Measurements from ENCODE around the gene SNAI1.
"Not testable (repeated sequence)": the region's sequence is repeated elsewhere in the genome, so short reads cannot be mapped to it uniquely, and the experiment has no call there.

The SNAI1 gene

DNA sequence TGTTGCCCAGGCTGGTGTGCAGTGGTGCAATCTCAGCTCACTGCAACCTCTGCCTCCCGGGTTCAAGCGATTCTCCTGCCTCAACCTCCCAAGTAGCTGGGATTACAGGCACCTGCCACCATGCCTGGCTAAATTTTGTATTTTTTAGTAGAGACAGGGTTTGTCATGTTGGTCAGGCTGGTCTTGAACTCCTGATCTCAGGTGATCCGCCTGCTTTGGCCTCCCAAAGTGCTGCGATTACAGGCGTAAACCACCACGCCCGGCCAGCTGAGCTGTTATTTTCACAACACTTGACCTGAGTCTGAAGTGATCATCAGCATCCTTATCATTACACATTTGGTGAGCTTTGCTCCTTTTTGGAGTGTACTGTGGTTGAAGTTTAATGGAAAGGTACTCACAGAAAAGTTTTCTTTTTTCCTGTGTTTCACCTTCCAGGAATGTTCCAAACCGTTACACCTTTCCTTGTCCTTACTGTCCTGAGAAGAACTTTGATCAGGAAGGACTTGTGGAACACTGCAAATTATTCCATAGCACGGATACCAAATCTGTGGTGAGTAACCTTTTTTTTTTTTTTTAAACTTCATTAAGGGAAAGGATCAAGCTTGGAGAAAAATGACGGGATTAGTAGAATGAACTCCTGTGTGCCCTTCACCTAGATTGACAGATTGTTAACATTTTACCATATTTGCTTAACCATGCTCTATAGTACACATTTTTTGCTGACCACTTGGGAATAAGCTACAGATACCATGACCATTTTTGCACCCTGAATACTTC is 36.9 kb upstream of the SNAI1 start:
- TF ChIP-seq POLR2A (IDR thresholded peaks at IDR 0.05; ENCODE audit: low read depth, low read length) = no peak
- no peak for TF ChIP-seq TAF1 (IDR thresholded peaks at IDR 0.05; ENCODE audit: borderline replicate concordance, low read depth, low read length)
- no peak for TF ChIP-seq POLR2AphosphoS5 (IDR thresholded peaks at IDR 0.05; ENCODE audit: low read depth, low read length)
- DNase-seq (ENCODE audit: insufficient read length) (no peak), FAIRE-seq (no peak)

DNA sequence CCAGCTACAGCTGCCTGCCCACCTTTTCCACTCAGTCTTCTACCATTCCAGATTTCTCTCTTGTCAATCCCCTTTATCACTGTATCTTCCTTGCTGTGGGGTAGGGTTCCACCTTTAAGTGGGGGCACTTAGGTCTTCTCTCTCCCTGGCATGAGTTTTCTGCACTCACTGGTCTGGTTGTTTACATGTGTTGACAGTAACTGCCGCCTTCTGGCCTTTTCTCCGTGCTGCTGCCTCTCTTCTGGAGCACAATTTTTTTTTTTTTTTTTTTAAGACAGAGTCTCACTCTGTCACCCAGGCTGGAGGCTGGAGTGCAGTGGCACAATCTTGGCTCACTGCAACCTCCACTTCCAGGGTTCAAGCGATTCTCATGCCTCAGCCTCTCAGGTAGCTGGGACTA is 34.6 kb upstream of the SNAI1 start:
- no peak for TF ChIP-seq POLR2A (IDR thresholded peaks at IDR 0.05; ENCODE audit: low read depth, low read length)
- no peak for TF ChIP-seq POLR2AphosphoS5 (IDR thresholded peaks at IDR 0.05; ENCODE audit: low read depth, low read length)
- no peak for TF ChIP-seq TAF1 (IDR thresholded peaks at IDR 0.05; ENCODE audit: borderline replicate concordance, low read depth, low read length)
- DNase-seq (ENCODE audit: insufficient read length) (no peak), FAIRE-seq (no peak)

DNA sequence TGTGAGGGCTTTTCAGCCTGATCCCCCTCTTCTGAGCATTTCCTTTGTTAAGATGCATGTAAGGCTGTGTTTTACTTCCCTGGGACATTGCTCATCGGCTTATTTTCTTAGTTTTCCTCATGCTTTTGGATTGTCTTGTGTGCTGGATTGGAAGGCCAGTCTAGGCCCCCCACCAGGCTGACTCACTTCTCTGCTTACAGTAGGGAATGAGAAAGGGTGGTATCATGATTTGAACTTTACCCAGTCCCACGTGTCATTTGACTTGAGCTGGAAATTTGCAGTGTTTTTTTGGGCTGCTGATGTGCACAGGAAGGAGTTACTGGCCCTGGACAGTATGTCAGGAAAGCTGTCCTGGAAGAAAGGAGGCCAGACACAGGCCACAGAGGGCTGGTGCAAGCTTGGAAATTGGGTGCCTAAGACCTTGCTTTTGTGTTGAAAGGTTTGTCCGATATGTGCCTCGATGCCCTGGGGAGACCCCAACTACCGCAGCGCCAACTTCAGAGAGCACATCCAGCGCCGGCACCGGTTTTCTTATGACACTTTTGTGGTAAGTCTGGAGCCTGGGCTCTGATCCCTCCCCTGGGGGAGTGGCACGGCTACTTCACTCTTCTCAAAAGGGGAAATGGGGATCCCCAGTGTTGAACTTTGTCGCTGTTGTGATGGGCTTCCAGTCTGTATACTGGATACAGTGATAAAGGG is 33.8 kb upstream of the SNAI1 start:
- no peak for FAIRE-seq

DNA sequence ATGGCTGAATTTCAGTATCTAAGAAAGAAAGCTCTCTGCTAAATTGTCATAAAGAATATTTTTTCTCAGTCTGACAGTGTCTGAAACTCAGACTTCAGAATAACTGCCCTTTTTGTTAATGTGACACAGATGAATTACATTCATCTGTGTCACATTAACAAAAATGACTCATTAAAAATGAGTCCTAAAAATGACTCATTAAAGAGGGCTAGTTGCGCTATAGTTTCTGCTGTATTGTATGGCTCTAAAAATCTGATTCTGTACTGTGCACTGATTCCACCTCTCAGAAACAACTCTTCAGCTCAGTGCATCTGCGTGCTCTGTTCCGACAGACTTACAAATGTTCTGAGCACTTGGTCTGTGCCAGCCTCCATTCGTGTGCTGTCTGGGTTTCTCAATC is 31.6 kb upstream of the SNAI1 start:
- TF ChIP-seq POLR2A (IDR thresholded peaks at IDR 0.05; ENCODE audit: low read depth, low read length) = no peak
- no peak for TF ChIP-seq TAF1 (IDR thresholded peaks at IDR 0.05; ENCODE audit: borderline replicate concordance, low read depth, low read length)
- TF ChIP-seq POLR2AphosphoS5 (IDR thresholded peaks at IDR 0.05; ENCODE audit: low read depth, low read length) = no peak
- DNase-seq (ENCODE audit: insufficient read length) (no peak), FAIRE-seq (no peak)

More for the DNA sequence above, 33.8 kb upstream of the SNAI1 start:
- TF ChIP-seq TAF1 (IDR thresholded peaks at IDR 0.05; ENCODE audit: borderline replicate concordance, low read depth, low read length) (no peak), POLR2AphosphoS5 (IDR thresholded peaks at IDR 0.05; ENCODE audit: low read depth, low read length) (no peak), POLR2A (IDR thresholded peaks at IDR 0.05; ENCODE audit: low read depth, low read length) (no peak)
- DNase-seq (ENCODE audit: insufficient read length) = no peak

DNA sequence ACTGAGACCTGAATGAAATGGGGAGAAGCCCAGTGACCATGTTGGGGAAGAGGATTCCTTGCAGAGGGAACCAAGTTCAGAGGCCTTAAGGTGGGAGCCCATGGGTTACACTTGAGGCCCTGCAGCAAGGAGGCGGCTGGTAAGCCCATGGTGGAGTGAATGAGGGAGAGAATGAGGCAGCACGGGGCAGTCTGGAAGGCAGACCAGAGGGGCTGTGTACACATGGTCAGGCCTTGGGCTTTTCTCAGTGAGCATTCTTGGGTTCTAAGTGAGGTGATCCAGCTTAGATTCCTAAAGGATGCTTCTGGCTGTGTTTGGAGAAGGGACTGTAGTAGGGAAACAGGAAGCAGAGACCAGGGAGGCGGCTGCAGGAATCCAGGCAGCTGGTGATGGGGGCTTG is 27.6 kb upstream of the SNAI1 start:
- FAIRE-seq = no peak
- no peak for DNase-seq (ENCODE audit: insufficient read length)
- no peak for TF ChIP-seq TAF1 (IDR thresholded peaks at IDR 0.05; ENCODE audit: borderline replicate concordance, low read depth, low read length)
- TF ChIP-seq POLR2AphosphoS5 (IDR thresholded peaks at IDR 0.05; ENCODE audit: low read depth, low read length) = no peak
- TF ChIP-seq POLR2A (IDR thresholded peaks at IDR 0.05; ENCODE audit: low read depth, low read length) = no peak

DNA sequence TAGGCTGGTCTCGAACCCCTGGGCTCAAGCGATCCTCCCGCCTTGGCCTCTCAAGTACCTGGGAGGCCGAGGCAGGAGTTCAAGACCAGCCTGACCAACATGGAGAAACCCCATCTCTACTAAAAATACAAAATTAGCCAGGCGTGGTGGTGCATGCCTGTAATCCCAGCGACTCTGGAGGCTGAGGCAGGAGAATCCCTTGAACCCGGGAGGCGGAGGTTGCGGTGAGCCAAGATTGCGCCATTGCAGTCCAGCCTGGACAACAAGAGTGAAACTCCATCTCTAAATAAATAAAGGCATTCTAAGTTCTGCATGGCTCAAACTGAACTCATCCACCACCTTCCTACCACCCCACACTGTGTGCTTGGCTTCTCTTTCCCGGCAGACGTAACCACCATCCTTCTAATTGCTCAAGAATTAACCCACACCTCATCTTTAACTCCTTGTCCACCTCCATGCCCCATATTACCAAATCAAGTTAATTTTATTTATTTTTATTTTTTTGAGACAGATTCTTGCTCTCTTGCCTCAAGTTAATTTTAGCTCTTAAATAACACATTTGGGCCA is 26.9 kb upstream of the SNAI1 start:
- DNase-seq (ENCODE audit: insufficient read length); FAIRE-seq: not testable (repeated sequence)

DNA sequence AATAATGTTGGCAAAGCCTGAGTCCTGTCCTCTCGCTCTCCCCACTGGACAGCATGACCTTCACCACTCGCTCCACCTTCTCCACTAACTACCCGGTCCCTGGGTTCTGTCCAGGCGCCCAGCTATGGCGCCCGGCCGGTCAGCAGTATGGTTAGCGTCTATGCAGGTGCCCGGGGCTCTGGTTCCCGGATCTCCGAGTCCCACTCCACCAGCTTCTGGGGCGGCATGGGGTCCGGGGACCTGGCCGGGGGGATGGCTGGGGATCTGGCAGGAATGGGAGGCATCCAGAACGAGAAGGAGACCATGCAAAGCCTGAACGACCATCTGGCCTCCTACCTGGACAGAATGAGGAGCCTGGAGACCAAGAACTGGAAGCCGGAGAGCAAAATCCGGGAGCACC is 26.1 kb upstream of the SNAI1 start:
- TF ChIP-seq POLR2AphosphoS5 (IDR thresholded peaks at IDR 0.05; ENCODE audit: low read depth, low read length) = no peak
- no peak for TF ChIP-seq TAF1 (IDR thresholded peaks at IDR 0.05; ENCODE audit: borderline replicate concordance, low read depth, low read length)
- TF ChIP-seq POLR2A (IDR thresholded peaks at IDR 0.05; ENCODE audit: low read depth, low read length) = no peak
- FAIRE-seq (no peak), DNase-seq (ENCODE audit: insufficient read length) (no peak)

DNA sequence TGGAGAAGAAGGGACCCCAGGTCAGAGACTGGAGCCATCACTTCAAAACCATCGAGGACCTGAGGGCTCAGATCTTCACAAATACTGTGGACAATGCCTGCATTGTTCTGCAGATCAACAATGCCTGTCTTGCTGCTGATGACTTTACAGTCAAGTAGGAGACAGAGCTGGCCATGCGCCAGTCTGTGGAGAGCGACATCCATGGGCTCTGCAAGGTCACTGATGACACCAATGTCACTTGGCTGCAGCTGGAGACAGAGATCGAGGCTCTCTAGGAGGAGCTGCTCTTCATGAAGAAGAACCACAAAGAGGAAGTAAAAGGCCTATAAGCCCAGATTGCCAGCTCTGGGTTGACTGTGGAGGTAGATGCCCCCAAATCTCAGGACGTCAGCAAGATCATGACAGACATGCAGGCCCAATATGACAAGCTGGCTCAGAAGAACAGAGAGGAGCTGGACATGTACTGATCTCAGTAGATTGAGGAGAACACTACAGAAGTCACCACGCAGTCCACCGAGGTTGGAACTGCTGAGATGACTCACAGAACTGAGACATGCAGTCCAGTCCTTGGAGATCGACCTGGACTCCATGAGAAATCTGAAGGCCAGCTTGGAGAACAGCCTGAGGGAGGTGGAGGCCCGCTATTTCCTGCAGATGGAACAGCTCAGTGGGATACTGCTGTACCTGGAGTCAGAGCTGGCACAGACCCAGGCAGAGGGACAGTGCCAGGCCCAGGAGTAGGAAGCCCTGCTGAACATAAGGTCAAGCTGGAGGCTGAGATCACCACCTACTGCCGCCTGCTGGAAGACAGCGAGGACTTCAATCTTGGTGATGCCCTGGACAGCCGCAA is 25.5 kb upstream of the SNAI1 start:
- not testable (repeated sequence) for DNase-seq (ENCODE audit: insufficient read length); FAIRE-seq

DNA sequence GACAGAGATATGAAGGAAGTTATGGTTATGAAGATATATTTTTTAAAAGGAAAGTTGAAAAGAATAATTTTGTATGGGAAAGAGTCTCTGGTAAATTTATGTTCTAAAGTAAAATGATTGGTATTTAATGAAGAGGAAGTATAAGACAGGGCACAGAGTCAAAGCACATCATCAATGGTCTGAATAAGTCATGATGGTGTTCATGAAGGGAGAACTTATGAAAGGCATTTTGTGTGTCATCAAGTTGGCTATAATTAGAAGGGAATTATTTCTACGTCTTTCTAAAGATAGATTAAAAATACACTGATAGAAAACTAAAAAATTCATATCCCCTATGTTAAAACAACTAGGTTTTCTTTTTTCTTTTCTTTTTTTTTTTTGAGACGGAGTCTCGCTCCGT is 21.4 kb upstream of the SNAI1 start:
- FAIRE-seq (no peak), DNase-seq (ENCODE audit: insufficient read length) (no peak)
- TF ChIP-seq TAF1 (IDR thresholded peaks at IDR 0.05; ENCODE audit: borderline replicate concordance, low read depth, low read length) (no peak), POLR2AphosphoS5 (IDR thresholded peaks at IDR 0.05; ENCODE audit: low read depth, low read length) (no peak), POLR2A (IDR thresholded peaks at IDR 0.05; ENCODE audit: low read depth, low read length) (no peak)

DNA sequence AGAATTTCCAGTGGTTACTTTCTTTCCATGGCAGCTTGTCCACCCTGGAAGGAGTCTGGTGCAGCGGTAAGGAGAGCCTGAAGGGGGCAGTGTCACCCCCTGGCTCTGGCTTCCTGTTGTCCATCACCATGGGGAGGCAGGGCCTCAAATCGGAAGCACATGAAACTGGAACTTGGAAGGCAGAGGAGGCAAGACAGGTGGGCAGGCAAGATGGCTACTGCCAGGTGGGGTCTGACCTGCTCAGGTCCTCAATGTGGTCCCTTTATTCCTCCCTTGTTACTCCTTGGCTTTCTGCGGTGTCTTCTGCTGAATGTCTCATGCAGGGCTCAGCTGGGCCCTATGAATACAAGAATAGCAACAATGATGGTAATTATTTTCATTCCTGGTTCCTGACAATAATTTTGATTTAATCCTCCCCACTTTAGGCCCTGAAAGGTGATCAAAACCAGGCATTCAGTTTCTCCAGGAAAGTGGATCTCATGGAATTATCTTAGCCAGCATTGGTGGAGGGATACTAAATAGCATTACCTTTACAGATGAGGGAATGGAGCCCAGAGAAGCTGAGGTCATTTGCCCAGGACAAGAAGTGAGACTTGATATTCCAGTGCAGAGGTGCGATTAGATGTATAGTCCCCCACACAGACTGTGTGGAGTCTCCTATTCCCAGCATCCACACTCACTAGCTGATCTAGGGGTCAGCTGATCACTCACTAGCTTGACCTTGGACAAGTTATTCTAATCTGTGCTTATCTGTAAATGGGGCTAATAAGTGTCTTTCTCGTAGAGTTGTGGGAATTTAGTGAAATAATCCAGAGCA is 17.6 kb upstream of the SNAI1 start:
- TF ChIP-seq TAF1 (IDR thresholded peaks at IDR 0.05; ENCODE audit: borderline replicate concordance, low read depth, low read length) (no peak), POLR2AphosphoS5 (IDR thresholded peaks at IDR 0.05; ENCODE audit: low read depth, low read length) (no peak), POLR2A (IDR thresholded peaks at IDR 0.05; ENCODE audit: low read depth, low read length) (no peak)
- no peak for FAIRE-seq
- DNase-seq (ENCODE audit: insufficient read length) = no peak

DNA sequence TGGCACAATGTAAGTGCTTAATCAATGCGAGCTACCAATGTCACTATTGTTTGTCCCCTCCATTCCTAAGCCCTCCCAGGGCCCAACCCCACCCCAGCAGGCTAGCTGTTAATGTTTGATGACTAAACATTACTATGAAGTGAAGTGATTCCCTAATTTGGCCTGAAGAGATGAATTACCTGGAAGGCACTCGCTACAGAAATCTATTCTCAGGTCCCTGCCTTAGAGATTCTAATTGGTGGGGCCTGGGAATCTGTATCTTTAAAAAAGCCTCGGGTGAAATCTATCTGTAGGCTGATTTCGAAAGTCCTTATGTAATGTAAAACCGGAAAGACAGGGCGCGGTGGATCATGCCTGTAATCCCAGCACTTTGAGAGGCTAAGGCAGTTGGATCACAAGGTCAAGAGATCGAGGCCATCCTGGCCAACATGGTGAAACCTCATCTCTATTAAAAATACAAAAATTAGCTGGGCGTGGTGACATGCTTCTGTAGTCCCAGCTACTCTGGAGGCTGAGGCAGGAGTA is 16.9 kb upstream of the SNAI1 start:
- TF ChIP-seq POLR2A (IDR thresholded peaks at IDR 0.05; ENCODE audit: low read depth, low read length) (no peak), TAF1 (IDR thresholded peaks at IDR 0.05; ENCODE audit: borderline replicate concordance, low read depth, low read length) (no peak), POLR2AphosphoS5 (IDR thresholded peaks at IDR 0.05; ENCODE audit: low read depth, low read length) (no peak)
- FAIRE-seq (no peak), DNase-seq (ENCODE audit: insufficient read length) (no peak)

All from GM12892 (cell line).